Tibial artery (tissue), 4 donors: ENCODE measurements around the gene PIP.

Experiments
- DNase-seq, 2 donors: peaks; one replicate each; pipeline ENCODE4 v3.0.0-alpha.2; 2019
- H3K27ac ChIP-seq, 2 donors: fragments of 200-600 bp; sonication (generic) in 1 of 2; 1 replicate in 1 of 2; 2 replicates in 1 of 2; pipeline ENCODE4 v1.5.1; 2018 to 2019; ENCODE audit warnings: mild to moderate bottlenecking in 1 of 2
- H3K27me3 ChIP-seq, 2 donors: fragments of 200-600 bp; sonication (generic) in 1 of 2; one replicate each; pipeline versions ENCODE4 v1.5.1 to v1.6.0; 2016 to 2019
- H3K36me3 ChIP-seq, 3 donors: fragments of 200-600 bp; sonication (generic) in 2 of 3; one replicate each; pipeline ENCODE4 v1.5.1; 2016 to 2019; ENCODE audit warnings: mild to moderate bottlenecking in 2 of 3
- H3K4me1 ChIP-seq, 4 donors: fragments of 200-600 bp; sonication (generic) in 2 of 4; 1 replicate in 3 of 4; 2 replicates in 1 of 4; pipeline ENCODE4 v1.5.1; 2016 to 2019
- H3K4me3 ChIP-seq, 2 donors: fragments of 200-600 bp; sonication (generic) in 1 of 2; 1 replicate in 1 of 2; 2 replicates in 1 of 2; pipeline ENCODE4 v1.5.1; 2018 to 2019; ENCODE audit warnings: mild to moderate bottlenecking in 2 of 2
- H3K9me3 ChIP-seq, 3 donors: fragments of 200-600 bp; sonication (generic) in 1 of 3; one replicate each; pipeline ENCODE4 v1.5.1; 2016 to 2019
- CTCF ChIP-seq, 2 experiments: fragments of 200-600 bp in 1 of 2; fragments of 450-650 bp in 1 of 2; IDR thresholded peaks; one replicate each; pipeline ENCODE4 v1.5.1; 2017 to 2019; ENCODE audit warnings: antibody characterized with exemption in 2 of 2, mild to moderate bottlenecking in 1 of 2, moderate library complexity in 1 of 2
- intact Hi-C: fragments of 100-400 bp; cut with DNase I; formaldehyde crosslinking; loops from one replicate; pipeline ENCODE4 v1.15.0; 2023; ENCODE audit warnings: low total_unique reads

PIP gene

GRCh38 chr7:143185551-143185950 is 53.7 kb downstream of the PIP start:
- Histone ChIP-seq H3K4me3 (no peak overlapping the region), H3K27ac (no peak overlapping the region), H3K9me3 (no peaks in the 10 kb centered on the region), H3K4me1 (no peaks in the 10 kb centered on the region), H3K27me3 (no peaks in the 10 kb centered on the region), H3K36me3 (no peaks in the 10 kb centered on the region)
- intact Hi-C loops: no loop called here
- TF ChIP-seq CTCF (IDR thresholded peaks at IDR 0.05): no peak
- no peak for DNase-seq

- Histone ChIP-seq H3K9me3 (no peaks in the 10 kb centered on the region), H3K27me3 (no peaks in the 10 kb centered on the region), H3K36me3 (no peaks in the 10 kb centered on the region), H3K4me1 (no peaks in the 10 kb centered on the region), H3K27ac (no peak overlapping the region), H3K4me3 (no peak overlapping the region)
- TF ChIP-seq CTCF (IDR thresholded peaks at IDR 0.05): no peak
- DNase-seq: no peak
- intact Hi-C loops: no loop called here
These were observed 57.1 kb downstream of the PIP start for GRCh38 chr7:143188994-143189393.
